Peyer's patch (tissue), 4 donors: ENCODE measurements around the gene LBX2.

Source experiments
- POLR2A ChIP-seq, 2 donors: fragments of 450-650 bp; IDR thresholded peaks; one replicate each; pipeline ENCODE4 v1.5.1; 2017; ENCODE audit warnings: antibody characterized with exemption in 2 of 2, mild to moderate bottlenecking in 2 of 2, moderate library complexity in 2 of 2
- TF ChIP-seq, protein P1 (sequence below), 6 experiments: fragments of 450-650 bp in 4 of 6; fragments of 200-600 bp in 2 of 6; sonication (generic) in 1 of 6; IDR thresholded peaks; one replicate each; pipeline ENCODE4 v1.5.1; 2017 to 2019; ENCODE audit warnings: antibody characterized with exemption in 6 of 6, mild to moderate bottlenecking in 3 of 6, moderate library complexity in 1 of 6

DNA sequence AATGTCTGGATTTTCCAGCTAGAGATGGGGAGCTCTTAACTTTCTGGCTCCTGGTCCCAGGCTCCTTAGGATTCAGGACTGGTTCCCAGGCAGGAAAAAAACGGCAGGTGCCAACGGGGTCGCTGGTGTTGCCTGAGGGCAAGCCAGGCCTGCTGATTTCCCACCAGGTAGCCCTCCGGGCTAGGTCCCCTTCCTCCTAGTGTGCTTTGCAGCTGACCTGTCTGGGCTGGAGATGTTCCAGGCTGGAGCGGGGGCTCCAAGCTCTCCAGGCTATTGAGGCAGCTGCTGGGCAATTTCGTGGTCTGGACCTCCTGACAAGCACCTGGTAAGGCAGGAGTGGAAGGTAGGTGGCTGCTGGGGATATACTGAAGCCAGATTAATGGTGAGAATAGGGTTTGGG lies 24.9 kb downstream of the LBX2 start:
- TF ChIP-seq, protein P1, sequence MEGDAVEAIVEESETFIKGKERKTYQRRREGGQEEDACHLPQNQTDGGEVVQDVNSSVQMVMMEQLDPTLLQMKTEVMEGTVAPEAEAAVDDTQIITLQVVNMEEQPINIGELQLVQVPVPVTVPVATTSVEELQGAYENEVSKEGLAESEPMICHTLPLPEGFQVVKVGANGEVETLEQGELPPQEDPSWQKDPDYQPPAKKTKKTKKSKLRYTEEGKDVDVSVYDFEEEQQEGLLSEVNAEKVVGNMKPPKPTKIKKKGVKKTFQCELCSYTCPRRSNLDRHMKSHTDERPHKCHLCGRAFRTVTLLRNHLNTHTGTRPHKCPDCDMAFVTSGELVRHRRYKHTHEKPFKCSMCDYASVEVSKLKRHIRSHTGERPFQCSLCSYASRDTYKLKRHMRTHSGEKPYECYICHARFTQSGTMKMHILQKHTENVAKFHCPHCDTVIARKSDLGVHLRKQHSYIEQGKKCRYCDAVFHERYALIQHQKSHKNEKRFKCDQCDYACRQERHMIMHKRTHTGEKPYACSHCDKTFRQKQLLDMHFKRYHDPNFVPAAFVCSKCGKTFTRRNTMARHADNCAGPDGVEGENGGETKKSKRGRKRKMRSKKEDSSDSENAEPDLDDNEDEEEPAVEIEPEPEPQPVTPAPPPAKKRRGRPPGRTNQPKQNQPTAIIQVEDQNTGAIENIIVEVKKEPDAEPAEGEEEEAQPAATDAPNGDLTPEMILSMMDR (IDR thresholded peaks at IDR 0.05), result no peak
- no peak for TF ChIP-seq POLR2A (IDR thresholded peaks at IDR 0.05)
